Sigmoid colon (tissue), 4 donors: ENCODE data around the gene PAX9.

Experiments
- EP300 ChIP-seq, 4 donors: sonication (generic); formaldehyde crosslinking; IDR thresholded peaks; one replicate each; pipeline ENCODE4 v1.6.1; 2017; ENCODE audit warnings: antibody characterized with exemption in 4 of 4
- POLR2A ChIP-seq, 2 donors: fragments of 450-650 bp; IDR thresholded peaks; one replicate each; pipeline ENCODE4 v1.6.1; 2016; ENCODE audit warnings: antibody characterized with exemption in 2 of 2, mild to moderate bottlenecking in 2 of 2, moderate library complexity in 2 of 2
- TF ChIP-seq, protein P1 (sequence below), 4 experiments: fragments of 450-650 bp in 3 of 4; fragments of 200-600 bp in 1 of 4; IDR thresholded peaks; one replicate each; pipeline ENCODE4 v1.5.1; 2016 to 2019; ENCODE audit warnings: antibody characterized with exemption in 4 of 4, mild to moderate bottlenecking in 3 of 4, moderate library complexity in 2 of 4

DNA sequence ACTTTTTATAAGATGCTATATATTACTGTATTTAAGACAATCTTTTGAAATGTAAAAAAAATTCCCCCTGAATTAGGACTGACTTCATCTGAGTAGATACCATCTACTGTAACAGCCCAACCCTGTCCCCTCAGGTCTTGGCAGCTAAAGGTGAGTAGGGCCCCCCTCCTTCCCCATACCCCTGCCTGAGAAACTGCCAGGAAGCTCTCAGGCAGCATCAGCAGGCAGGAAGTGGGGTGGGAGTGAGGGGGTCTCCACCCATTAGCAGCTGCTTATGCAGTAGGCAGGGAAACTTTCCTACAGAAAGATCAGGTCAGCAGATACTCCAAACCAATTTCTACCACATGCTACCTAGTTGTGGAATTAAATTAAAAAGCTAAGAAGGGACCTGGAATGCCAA lies 62.5 kb downstream of the PAX9 start:
- TF ChIP-seq, protein P1, sequence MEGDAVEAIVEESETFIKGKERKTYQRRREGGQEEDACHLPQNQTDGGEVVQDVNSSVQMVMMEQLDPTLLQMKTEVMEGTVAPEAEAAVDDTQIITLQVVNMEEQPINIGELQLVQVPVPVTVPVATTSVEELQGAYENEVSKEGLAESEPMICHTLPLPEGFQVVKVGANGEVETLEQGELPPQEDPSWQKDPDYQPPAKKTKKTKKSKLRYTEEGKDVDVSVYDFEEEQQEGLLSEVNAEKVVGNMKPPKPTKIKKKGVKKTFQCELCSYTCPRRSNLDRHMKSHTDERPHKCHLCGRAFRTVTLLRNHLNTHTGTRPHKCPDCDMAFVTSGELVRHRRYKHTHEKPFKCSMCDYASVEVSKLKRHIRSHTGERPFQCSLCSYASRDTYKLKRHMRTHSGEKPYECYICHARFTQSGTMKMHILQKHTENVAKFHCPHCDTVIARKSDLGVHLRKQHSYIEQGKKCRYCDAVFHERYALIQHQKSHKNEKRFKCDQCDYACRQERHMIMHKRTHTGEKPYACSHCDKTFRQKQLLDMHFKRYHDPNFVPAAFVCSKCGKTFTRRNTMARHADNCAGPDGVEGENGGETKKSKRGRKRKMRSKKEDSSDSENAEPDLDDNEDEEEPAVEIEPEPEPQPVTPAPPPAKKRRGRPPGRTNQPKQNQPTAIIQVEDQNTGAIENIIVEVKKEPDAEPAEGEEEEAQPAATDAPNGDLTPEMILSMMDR (IDR thresholded peaks at IDR 0.05) = no peak
- TF ChIP-seq EP300 (IDR thresholded peaks at IDR 0.05) (no peak), POLR2A (IDR thresholded peaks at IDR 0.05) (no peak)
